Endodermal cell (in vitro differentiated cells): Measurements from ENCODE around the gene OGA. TPM values are rescaled to one million over a fixed set of nuclear protein-coding genes. Genes with fewer than 3 reads are reported as not detected.

Source experiments
- DNase-seq: peaks from one replicate; pipeline ENCODE4 v3.0.0-alpha.2; 2017
- H3K27ac ChIP-seq: 2 replicates; pipeline ENCODE4 v1.5.1; 2013; ENCODE audit warnings: mild to moderate bottlenecking, low read depth, low read length, moderate library complexity
- H3K27me3 ChIP-seq: 2 replicates; pipeline ENCODE4 v1.6.1; 2013; ENCODE audit warnings: mild to moderate bottlenecking, low read length, moderate library complexity; ENCODE audit not compliant: insufficient read depth, control insufficient read depth, poor library complexity, severe bottlenecking
- H3K36me3 ChIP-seq: 2 replicates; pipeline ENCODE4 v1.7.0; 2013; ENCODE audit warnings: mild to moderate bottlenecking, low read length, moderate library complexity; ENCODE audit not compliant: control insufficient read depth, insufficient read depth
- H3K4me1 ChIP-seq: one replicate; pipeline ENCODE4 v1.7.0; 2013; ENCODE audit warnings: low read length; ENCODE audit not compliant: control insufficient read depth, insufficient read depth
- H3K4me3 ChIP-seq: 2 replicates; pipeline ENCODE4 v1.5.1; 2013; ENCODE audit warnings: mild to moderate bottlenecking, low read length, moderate library complexity
- H3K9ac ChIP-seq: 2 replicates; pipeline ENCODE4 v1.6.1; 2013; ENCODE audit warnings: mild to moderate bottlenecking, low read length, moderate library complexity; ENCODE audit not compliant: poor library complexity, severe bottlenecking; ENCODE audit errors: extremely low read depth
- H3K9me3 ChIP-seq: 2 replicates; pipeline ENCODE4 v1.6.1; 2013; ENCODE audit warnings: mild to moderate bottlenecking, low read length, moderate library complexity; ENCODE audit not compliant: control insufficient read depth
- H3K27ac Mint-ChIP-seq: 2 replicates; pipeline ENCODE4 v1.8.0; 2020; ENCODE audit warnings: mixed read lengths
- H3K27me3 Mint-ChIP-seq: 2 replicates; pipeline ENCODE4 v1.8.0; 2021; ENCODE audit warnings: mild to moderate bottlenecking, mixed read lengths; ENCODE audit not compliant: insufficient read depth
- H3K36me3 Mint-ChIP-seq: 2 replicates; pipeline ENCODE4 v1.8.0; 2020; ENCODE audit warnings: low read depth, mixed read lengths
- H3K4me1 Mint-ChIP-seq: 2 replicates; pipeline ENCODE4 v1.8.0; 2020; ENCODE audit warnings: mixed read lengths
- H3K4me3 Mint-ChIP-seq: 2 replicates; pipeline ENCODE4 v1.8.0; 2020; ENCODE audit warnings: mild to moderate bottlenecking, moderate library complexity, mixed read lengths
- H3K9me3 Mint-ChIP-seq: 2 replicates; pipeline ENCODE4 v1.8.0; 2020; ENCODE audit warnings: mild to moderate bottlenecking, mixed read lengths
- CTCF ChIP-seq: fragments of 200-600 bp; sonication (generic); conservative IDR thresholded peaks from 2 replicates; pipeline ENCODE4 v1.5.0; 2021; ENCODE audit warnings: antibody characterized with exemption, mild to moderate bottlenecking
- WGBS, 2 experiments: methylation state at CpG; one replicate each; pipeline versions ENCODE4 v1.1.5 to v1.1.7; 2013; ENCODE audit warnings: missing lambda C conversion rate in 2 of 2, mixed read lengths in 1 of 2; ENCODE audit not compliant: insufficient coverage in 1 of 2, insufficient read length in 1 of 2; 5-methylcytosine and 5-hydroxymethylcytosine counted together
- total RNA-seq, 2 donors: library from RNA; stranded (reverse); fragmentation: NEBNext Ultra II Directional in 1 of 2; extraction: Animal tissue kit (Norgen Biotek cat#: 25700) in 1 of 2; gene quantifications; 2 replicates in 1 of 2; 3 replicates in 1 of 2; pipeline ENCODE4 v1.2.1, GENCODE V29; 2021

OGA gene
- total RNA-seq, 2 donors from 2014 or later, result 138 to 149 TPM

- H3K9ac ChIP-seq, result no peak overlapping the region
- H3K4me3 ChIP-seq, result no peak overlapping the region
- 94 to 96% methylated on average over 3 to 4 of the region's 4 CpGs for WGBS, 2 experiments
- Mint-ChIP-seq H3K27ac (no peak overlapping the region), H3K9me3 (no peaks in the 10 kb centered on the region), H3K4me1 (peaks cover 15% of the 10 kb centered on the region), H3K36me3 (peaks cover 52% of the 10 kb centered on the region), H3K27me3 (no peaks in the 10 kb centered on the region), H3K4me3 (no peak overlapping the region)
- H3K27me3 ChIP-seq, result no peaks in the 10 kb centered on the region
- H3K36me3 ChIP-seq, result peaks cover 61% of the 10 kb centered on the region
- peaks cover 2% of the 10 kb centered on the region for H3K9me3 ChIP-seq
- H3K4me1 ChIP-seq, result no peaks in the 10 kb centered on the region
- no peak for DNase-seq
- no peak overlapping the region for H3K27ac ChIP-seq
- no peak for TF ChIP-seq CTCF
Observed at GRCh38 chr10:101812606-101813005, 5.6 kb downstream of the OGA start.

GRCh38 chr10:101807158-101807557, 11.1 kb downstream of the OGA start:
- H3K36me3 ChIP-seq, result peaks cover 94% of the 10 kb centered on the region
- Mint-ChIP-seq H3K4me3 (no peak overlapping the region), H3K36me3 (peaks cover 81% of the 10 kb centered on the region)

GRCh38 chr10:101803511-101803910, 14.7 kb downstream of the OGA start:
- Mint-ChIP-seq H3K27me3 (no peaks in the 10 kb centered on the region), H3K4me1 (no peaks in the 10 kb centered on the region), H3K4me3 (no peak overlapping the region), H3K36me3 (peaks cover 89% of the 10 kb centered on the region), H3K9me3 (no peaks in the 10 kb centered on the region), H3K27ac (no peak overlapping the region)
- H3K27ac ChIP-seq, result no peak overlapping the region
- TF ChIP-seq CTCF, result no peak
- H3K36me3 ChIP-seq, result peaks cover 94% of the 10 kb centered on the region
- H3K27me3 ChIP-seq, result no peaks in the 10 kb centered on the region
- DNase-seq, result no peak
- H3K4me1 ChIP-seq, result no peaks in the 10 kb centered on the region
- 88% methylated on average over 3 of the region's 4 CpGs for WGBS, 2 experiments
- H3K9me3 ChIP-seq, result peaks cover 16% of the 10 kb centered on the region
- H3K9ac ChIP-seq, result no peak overlapping the region
- no peak overlapping the region for H3K4me3 ChIP-seq

More at GRCh38 chr10:101807158-101807557, 11.1 kb downstream of the OGA start:
- no peaks in the 10 kb centered on the region for H3K9me3 Mint-ChIP-seq
- no peaks in the 10 kb centered on the region for H3K4me1 ChIP-seq
- no peaks in the 10 kb centered on the region for H3K4me1 Mint-ChIP-seq
- H3K4me3 ChIP-seq, result no peak overlapping the region
- no peaks in the 10 kb centered on the region for H3K27me3 Mint-ChIP-seq
- no peak for TF ChIP-seq CTCF
- no peak overlapping the region for H3K27ac ChIP-seq
- H3K9ac ChIP-seq, result no peak overlapping the region
- H3K9me3 ChIP-seq, result peaks cover 16% of the 10 kb centered on the region
- no peak for DNase-seq
- H3K27ac Mint-ChIP-seq, result no peak overlapping the region
- H3K27me3 ChIP-seq, result no peaks in the 10 kb centered on the region
- 88 to 91% methylated on average over 1 of the region's 1 CpG for WGBS, 2 experiments
